ENCODE data around the gene MUC2.

The MUC2 gene

GRCh38 chr11:1034001-1034400 is 40.7 kb upstream of the MUC2 start:
- H3K36me3 Mint-ChIP-seq: no peaks in the 10 kb centered on the region
- no peak overlapping the region for H3K27ac Mint-ChIP-seq
- H3K4me3 Mint-ChIP-seq: no peak overlapping the region
- H3K9me3 Mint-ChIP-seq: no peaks in the 10 kb centered on the region
- no peaks in the 10 kb centered on the region for H3K4me1 Mint-ChIP-seq
- no peaks in the 10 kb centered on the region for H3K27me3 Mint-ChIP-seq

- H3K9me3 Mint-ChIP-seq: no peaks in the 10 kb centered on the region
- H3K4me1 Mint-ChIP-seq: no peaks in the 10 kb centered on the region
- H3K36me3 Mint-ChIP-seq: no peaks in the 10 kb centered on the region
- no peaks in the 10 kb centered on the region for H3K27me3 Mint-ChIP-seq
- H3K27ac Mint-ChIP-seq: no peak overlapping the region
- no peak overlapping the region for H3K4me3 Mint-ChIP-seq
Measured at GRCh38 chr11:1034456-1035295, 40.0 kb upstream of the MUC2 start.

GRCh38 chr11:1035577-1036283 is 38.9 kb upstream of the MUC2 start:
- Mint-ChIP-seq H3K9me3 (no peaks in the 10 kb centered on the region), H3K27ac (no peak overlapping the region), H3K36me3 (no peaks in the 10 kb centered on the region), H3K4me1 (no peaks in the 10 kb centered on the region), H3K4me3 (no peak overlapping the region), H3K27me3 (no peaks in the 10 kb centered on the region)

GRCh38 chr11:1036303-1036923 is 38.3 kb upstream of the MUC2 start, which contains the start of gene MUC6:
MUC6 (minus strand) TSS chr11:1036718; CDS start chr11:1036655, 63 bp downstream.
- Mint-ChIP-seq H3K9me3 (no peaks in the 10 kb centered on the region), H3K4me3 (no peak within 1 kb of the TSS), H3K27ac (no peak within 1 kb of the TSS), H3K36me3 (no peaks in the 10 kb centered on the region), H3K4me1 (no peaks in the 10 kb centered on the region), H3K27me3 (no peaks in the 10 kb centered on the region)

- H3K27me3 Mint-ChIP-seq: no peaks in the 10 kb centered on the region
- no peaks in the 10 kb centered on the region for H3K9me3 Mint-ChIP-seq
- H3K27ac Mint-ChIP-seq: no peak overlapping the region
Measured at GRCh38 chr11:1036931-1037330, 37.7 kb upstream of the MUC2 start.

GRCh38 chr11:1037506-1038055 is 37.1 kb upstream of the MUC2 start:
- H3K4me1 Mint-ChIP-seq: no peaks in the 10 kb centered on the region
- H3K9me3 Mint-ChIP-seq: no peaks in the 10 kb centered on the region
- no peaks in the 10 kb centered on the region for H3K36me3 Mint-ChIP-seq
- no peaks in the 10 kb centered on the region for H3K27me3 Mint-ChIP-seq
- H3K27ac Mint-ChIP-seq: no peak overlapping the region
- no peak overlapping the region for H3K4me3 Mint-ChIP-seq

More at GRCh38 chr11:1036931-1037330, 37.7 kb upstream of the MUC2 start:
- Mint-ChIP-seq H3K4me1 (no peaks in the 10 kb centered on the region), H3K36me3 (no peaks in the 10 kb centered on the region), H3K4me3 (no peak overlapping the region)

- H3K4me1 Mint-ChIP-seq: no peaks in the 10 kb centered on the region
- no peaks in the 10 kb centered on the region for H3K36me3 Mint-ChIP-seq
- H3K27me3 Mint-ChIP-seq: no peaks in the 10 kb centered on the region
- no peak overlapping the region for H3K4me3 Mint-ChIP-seq
- H3K27ac Mint-ChIP-seq: no peak overlapping the region
- H3K9me3 Mint-ChIP-seq: no peaks in the 10 kb centered on the region
Measured at GRCh38 chr11:1038361-1038760, 36.3 kb upstream of the MUC2 start.

- Mint-ChIP-seq H3K36me3 (no peaks in the 10 kb centered on the region), H3K27ac (no peak overlapping the region), H3K4me1 (no peaks in the 10 kb centered on the region), H3K9me3 (no peaks in the 10 kb centered on the region), H3K27me3 (peaks cover 1% of the 10 kb centered on the region), H3K4me3 (no peak overlapping the region)
Measured at GRCh38 chr11:1038921-1039320, 35.8 kb upstream of the MUC2 start.

GRCh38 chr11:1039481-1040427 is 34.9 kb upstream of the MUC2 start:
- no peak overlapping the region for H3K27ac Mint-ChIP-seq

GRCh38 chr11:1040428-1041148 is 34.1 kb upstream of the MUC2 start:
- H3K9me3 Mint-ChIP-seq: no peaks in the 10 kb centered on the region
- H3K4me3 Mint-ChIP-seq: no peak overlapping the region
- peaks cover 3% of the 10 kb centered on the region for H3K27me3 Mint-ChIP-seq
- no peak overlapping the region for H3K27ac Mint-ChIP-seq
- no peaks in the 10 kb centered on the region for H3K4me1 Mint-ChIP-seq
- H3K36me3 Mint-ChIP-seq: peaks cover 1% of the 10 kb centered on the region

More at GRCh38 chr11:1039481-1040427, 34.9 kb upstream of the MUC2 start:
- peaks cover 3% of the 10 kb centered on the region for H3K27me3 Mint-ChIP-seq
- H3K4me3 Mint-ChIP-seq: no peak overlapping the region
- H3K4me1 Mint-ChIP-seq: no peaks in the 10 kb centered on the region
- no peaks in the 10 kb centered on the region for H3K9me3 Mint-ChIP-seq
- peaks cover 1% of the 10 kb centered on the region for H3K36me3 Mint-ChIP-seq

GRCh38 chr11:1041149-1041467 is 33.6 kb upstream of the MUC2 start:
- H3K4me1 Mint-ChIP-seq: no peaks in the 10 kb centered on the region

GRCh38 chr11:1041471-1041870 is 33.2 kb upstream of the MUC2 start:
- Mint-ChIP-seq H3K27me3 (peaks cover 5% of the 10 kb centered on the region), H3K4me3 (no peak overlapping the region), H3K9me3 (no peaks in the 10 kb centered on the region), H3K36me3 (peaks cover 1% of the 10 kb centered on the region), H3K4me1 (no peaks in the 10 kb centered on the region), H3K27ac (no peak overlapping the region)

More at GRCh38 chr11:1041149-1041467, 33.6 kb upstream of the MUC2 start:
- no peak overlapping the region for H3K27ac Mint-ChIP-seq
- no peak overlapping the region for H3K4me3 Mint-ChIP-seq
- peaks cover 1% of the 10 kb centered on the region for H3K36me3 Mint-ChIP-seq
- peaks cover 3% of the 10 kb centered on the region for H3K27me3 Mint-ChIP-seq
- H3K9me3 Mint-ChIP-seq: no peaks in the 10 kb centered on the region

GRCh38 chr11:1041936-1042608 is 32.6 kb upstream of the MUC2 start:
- peaks cover 5% of the 10 kb centered on the region for H3K27me3 Mint-ChIP-seq
- H3K9me3 Mint-ChIP-seq: no peaks in the 10 kb centered on the region
- H3K36me3 Mint-ChIP-seq: peaks cover 1% of the 10 kb centered on the region
- no peaks in the 10 kb centered on the region for H3K4me1 Mint-ChIP-seq
- no peak overlapping the region for H3K4me3 Mint-ChIP-seq
- H3K27ac Mint-ChIP-seq: no peak overlapping the region
